ENCODE measurements around the gene KATNBL1. TPM values are rescaled to one million over a fixed set of nuclear protein-coding genes. Genes with fewer than 3 reads are reported as not detected.
"Not testable (repeated sequence)": the region's sequence is repeated elsewhere in the genome, so short reads cannot be mapped to it uniquely, and the experiment has no call there.

Gene KATNBL1
- total RNA-seq, 1 donor from 2014 or later, result 82.7 TPM

DNA sequence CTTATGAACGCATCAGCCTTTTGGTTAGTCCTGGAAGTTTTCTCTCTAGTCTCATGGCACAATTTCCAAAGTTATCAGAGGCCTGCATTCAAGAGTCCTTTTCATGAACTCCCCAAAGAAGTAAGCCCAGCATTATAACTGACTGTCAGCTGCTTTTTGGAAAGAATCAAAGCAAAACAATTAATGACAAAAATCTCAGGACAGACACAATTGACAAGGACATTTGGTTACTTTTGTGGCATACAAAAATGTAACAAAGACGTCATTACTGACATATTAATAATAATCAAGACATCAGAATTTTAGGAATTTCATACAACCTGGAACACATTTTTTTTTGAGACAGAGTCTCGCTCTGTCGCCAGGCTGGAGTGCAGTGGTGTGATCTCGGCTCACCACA lies 21.2 kb downstream of the KATNBL1 start:
- H3K27ac Mint-ChIP-seq, result peak overlapping the region; percentile 30
- H3K27me3 Mint-ChIP-seq (ENCODE audit: low read depth), result no peaks in the 10 kb centered on the region
- peaks cover 16% of the 10 kb centered on the region for H3K9me3 Mint-ChIP-seq
- TF ChIP-seq CTCF (IDR thresholded peaks at IDR 0.05; ENCODE audit: unreplicated experiment), result no peak
- H3K36me3 Mint-ChIP-seq, result peaks cover 23% of the 10 kb centered on the region
- H3K4me3 Mint-ChIP-seq, result no peak overlapping the region
- no peak for DNase-seq (ENCODE audit: low spot score in 2 of 2, unreplicated experiment in 2 of 2)
- H3K4me1 Mint-ChIP-seq, result peaks cover 9% of the 10 kb centered on the region

GRCh38 chr15:34185666-34186065 lies 24.2 kb downstream of the KATNBL1 start:
- no peak for TF ChIP-seq CTCF (IDR thresholded peaks at IDR 0.05; ENCODE audit: unreplicated experiment)
- peaks cover 22% of the 10 kb centered on the region for H3K4me1 Mint-ChIP-seq
- H3K36me3 Mint-ChIP-seq, result peaks cover 26% of the 10 kb centered on the region
- peaks cover 16% of the 10 kb centered on the region for H3K9me3 Mint-ChIP-seq
- H3K27ac Mint-ChIP-seq, result no peak overlapping the region
- H3K4me3 Mint-ChIP-seq, result no peak overlapping the region
- DNase-seq (ENCODE audit: low spot score in 2 of 2, unreplicated experiment in 2 of 2), result no peak
- H3K27me3 Mint-ChIP-seq (ENCODE audit: low read depth), result no peaks in the 10 kb centered on the region

- TF ChIP-seq CTCF (IDR thresholded peaks at IDR 0.05; ENCODE audit: unreplicated experiment), result no peak
- peaks cover 13% of the 10 kb centered on the region for H3K4me1 Mint-ChIP-seq
- peaks cover 23% of the 10 kb centered on the region for H3K9me3 Mint-ChIP-seq
- H3K27me3 Mint-ChIP-seq (ENCODE audit: low read depth), result no peaks in the 10 kb centered on the region
- H3K27ac Mint-ChIP-seq, result peak overlapping the region; percentile 87
- DNase-seq (ENCODE audit: low spot score in 2 of 2, unreplicated experiment in 2 of 2), result no peak
- peaks cover 30% of the 10 kb centered on the region for H3K36me3 Mint-ChIP-seq
- H3K4me3 Mint-ChIP-seq, result no peak overlapping the region
Observed at GRCh38 chr15:34182942-34183341, 27.0 kb downstream of the KATNBL1 start.

DNA sequence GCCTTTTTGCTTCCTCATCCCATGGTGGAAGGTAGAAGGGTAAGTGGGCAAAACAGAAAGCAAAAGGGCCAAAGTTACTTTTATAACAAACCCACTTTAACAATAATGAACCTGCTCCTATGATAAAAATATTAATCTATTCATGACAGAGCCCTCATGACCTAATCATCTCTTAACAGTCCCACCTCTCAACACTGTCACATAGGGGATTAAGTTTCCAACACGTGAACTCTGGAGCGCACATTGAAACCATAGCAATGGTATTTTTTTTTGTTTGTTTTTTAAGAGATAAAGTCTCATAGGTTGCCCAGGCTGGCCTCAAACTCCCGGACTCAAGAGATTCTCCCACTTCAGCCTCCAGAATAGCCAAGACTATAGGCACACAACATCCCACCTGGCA lies 30.7 kb downstream of the KATNBL1 start:
- Mint-ChIP-seq H3K27ac (no peak overlapping the region), H3K27me3 (ENCODE audit: low read depth) (no peaks in the 10 kb centered on the region), H3K4me3 (no peak overlapping the region), H3K9me3 (peaks cover 24% of the 10 kb centered on the region), H3K36me3 (peaks cover 30% of the 10 kb centered on the region), H3K4me1 (peaks cover 13% of the 10 kb centered on the region)
- no peak for TF ChIP-seq CTCF (IDR thresholded peaks at IDR 0.05; ENCODE audit: unreplicated experiment)
- no peak for DNase-seq (ENCODE audit: low spot score in 2 of 2, unreplicated experiment in 2 of 2)

DNA sequence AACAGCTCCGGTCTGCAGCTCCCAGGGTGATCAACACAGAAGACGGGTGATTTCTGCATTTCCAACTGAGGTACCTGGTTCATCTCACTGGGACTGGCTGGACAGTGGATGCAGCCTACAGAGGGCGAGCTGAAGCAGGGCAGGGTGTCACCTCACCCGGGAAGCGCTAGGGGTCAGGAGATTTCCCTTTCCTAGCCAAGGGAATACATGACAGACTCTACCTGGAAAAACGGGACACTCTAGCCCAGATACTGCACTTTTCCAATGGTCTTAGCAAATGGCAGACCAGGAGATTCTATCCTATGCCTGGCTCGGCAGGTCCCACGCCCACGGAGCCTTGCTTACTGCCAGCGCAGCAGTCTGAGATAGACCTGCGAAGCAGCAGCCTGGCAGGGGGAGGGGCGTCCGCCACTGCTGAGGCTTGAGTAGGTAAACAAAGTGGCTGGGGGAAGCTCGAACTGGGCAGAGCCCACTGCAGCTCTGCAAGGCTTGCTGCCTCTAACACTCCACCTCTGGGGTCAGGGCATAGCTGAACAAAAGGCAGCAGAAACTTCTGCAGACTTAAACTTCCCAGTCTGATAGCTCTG lies 43.8 kb downstream of the KATNBL1 start:
- not testable (repeated sequence) for DNase-seq (ENCODE audit: low spot score in 2 of 2, unreplicated experiment in 2 of 2); H3K4me1 Mint-ChIP-seq; H3K27me3 Mint-ChIP-seq (ENCODE audit: low read depth); H3K27ac Mint-ChIP-seq; H3K4me3 Mint-ChIP-seq
- H3K9me3 Mint-ChIP-seq, result peaks cover 56% of the 10 kb centered on the region
- H3K36me3 Mint-ChIP-seq, result peaks cover 66% of the 10 kb centered on the region

DNA sequence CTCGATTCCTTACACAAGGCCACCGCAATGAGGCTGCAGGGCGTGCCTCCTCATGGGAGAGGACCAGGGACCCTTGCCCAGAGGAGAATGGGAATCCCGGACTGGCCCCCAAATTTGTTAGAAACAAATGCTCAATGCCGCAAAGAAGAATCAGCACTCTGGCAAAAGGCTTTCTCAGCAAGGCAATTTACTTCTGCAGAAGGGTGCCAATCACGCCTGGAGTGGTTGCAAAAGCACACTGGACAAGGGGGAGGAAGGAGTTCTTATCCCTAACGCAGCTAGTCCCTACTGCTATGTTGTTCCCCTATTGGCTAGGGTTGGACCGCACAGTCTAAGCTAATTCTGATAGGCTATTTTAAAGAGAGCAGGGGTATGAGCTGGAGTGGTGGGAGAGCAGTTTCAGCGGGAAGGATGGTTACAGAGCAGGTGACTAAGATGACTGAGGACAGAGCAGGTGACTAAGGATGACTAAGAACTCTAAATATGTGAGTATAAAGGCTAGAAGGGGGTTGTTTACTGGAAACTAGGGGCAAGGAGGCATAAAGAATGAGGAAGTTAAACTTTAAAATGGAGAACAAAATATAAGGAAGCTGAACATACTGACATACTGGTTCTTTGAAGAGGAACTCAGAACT lies 48.5 kb downstream of the KATNBL1 start:
- H3K27ac Mint-ChIP-seq, result no peak overlapping the region

More for the DNA sequence above, 48.5 kb downstream of the KATNBL1 start:
- Mint-ChIP-seq H3K27me3 (ENCODE audit: low read depth) (no peaks in the 10 kb centered on the region), H3K9me3 (peaks cover 54% of the 10 kb centered on the region), H3K4me3 (no peak overlapping the region), H3K36me3 (peaks cover 71% of the 10 kb centered on the region), H3K4me1 (no peaks in the 10 kb centered on the region)
- TF ChIP-seq CTCF (IDR thresholded peaks at IDR 0.05; ENCODE audit: unreplicated experiment), result no peak
- no peak for DNase-seq (ENCODE audit: low spot score in 2 of 2, unreplicated experiment in 2 of 2)

Measured in mesothelial cell of epicardium (in vitro differentiated cells).